ENCODE measurements around the gene GCDH.

DNA sequence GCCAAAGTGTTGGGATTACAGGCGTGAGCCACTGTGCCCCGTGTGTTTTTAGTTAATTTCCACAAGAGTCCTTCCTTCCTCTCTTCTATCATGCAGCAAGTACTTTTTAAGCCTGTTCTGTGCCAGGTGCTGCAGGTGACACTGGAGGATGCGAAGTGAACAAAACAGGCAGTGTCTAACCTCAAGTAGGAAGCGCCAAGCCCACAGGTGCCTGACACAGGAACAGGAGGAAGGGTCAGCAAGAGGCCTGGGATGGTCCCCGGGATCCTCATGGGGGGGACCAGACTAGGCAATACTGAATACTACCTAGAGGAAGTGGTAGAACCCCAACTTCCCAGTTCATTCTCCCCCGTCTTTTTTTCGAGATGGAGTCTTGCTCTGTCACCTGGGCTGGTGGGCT is 45.6 kb downstream of the GCDH start:
- no peak for TF ChIP-seq POLR2AphosphoS5 (IDR thresholded peaks at IDR 0.05)
- TF ChIP-seq, protein P1, sequence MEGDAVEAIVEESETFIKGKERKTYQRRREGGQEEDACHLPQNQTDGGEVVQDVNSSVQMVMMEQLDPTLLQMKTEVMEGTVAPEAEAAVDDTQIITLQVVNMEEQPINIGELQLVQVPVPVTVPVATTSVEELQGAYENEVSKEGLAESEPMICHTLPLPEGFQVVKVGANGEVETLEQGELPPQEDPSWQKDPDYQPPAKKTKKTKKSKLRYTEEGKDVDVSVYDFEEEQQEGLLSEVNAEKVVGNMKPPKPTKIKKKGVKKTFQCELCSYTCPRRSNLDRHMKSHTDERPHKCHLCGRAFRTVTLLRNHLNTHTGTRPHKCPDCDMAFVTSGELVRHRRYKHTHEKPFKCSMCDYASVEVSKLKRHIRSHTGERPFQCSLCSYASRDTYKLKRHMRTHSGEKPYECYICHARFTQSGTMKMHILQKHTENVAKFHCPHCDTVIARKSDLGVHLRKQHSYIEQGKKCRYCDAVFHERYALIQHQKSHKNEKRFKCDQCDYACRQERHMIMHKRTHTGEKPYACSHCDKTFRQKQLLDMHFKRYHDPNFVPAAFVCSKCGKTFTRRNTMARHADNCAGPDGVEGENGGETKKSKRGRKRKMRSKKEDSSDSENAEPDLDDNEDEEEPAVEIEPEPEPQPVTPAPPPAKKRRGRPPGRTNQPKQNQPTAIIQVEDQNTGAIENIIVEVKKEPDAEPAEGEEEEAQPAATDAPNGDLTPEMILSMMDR (IDR thresholded peaks at IDR 0.05) = no peak
